Measurements from ENCODE around the gene SLC35F4.
"Not testable (repeated sequence)": the region's sequence is repeated elsewhere in the genome, so short reads cannot be mapped to it uniquely, and the experiment has no call there.

The SLC35F4 gene

DNA sequence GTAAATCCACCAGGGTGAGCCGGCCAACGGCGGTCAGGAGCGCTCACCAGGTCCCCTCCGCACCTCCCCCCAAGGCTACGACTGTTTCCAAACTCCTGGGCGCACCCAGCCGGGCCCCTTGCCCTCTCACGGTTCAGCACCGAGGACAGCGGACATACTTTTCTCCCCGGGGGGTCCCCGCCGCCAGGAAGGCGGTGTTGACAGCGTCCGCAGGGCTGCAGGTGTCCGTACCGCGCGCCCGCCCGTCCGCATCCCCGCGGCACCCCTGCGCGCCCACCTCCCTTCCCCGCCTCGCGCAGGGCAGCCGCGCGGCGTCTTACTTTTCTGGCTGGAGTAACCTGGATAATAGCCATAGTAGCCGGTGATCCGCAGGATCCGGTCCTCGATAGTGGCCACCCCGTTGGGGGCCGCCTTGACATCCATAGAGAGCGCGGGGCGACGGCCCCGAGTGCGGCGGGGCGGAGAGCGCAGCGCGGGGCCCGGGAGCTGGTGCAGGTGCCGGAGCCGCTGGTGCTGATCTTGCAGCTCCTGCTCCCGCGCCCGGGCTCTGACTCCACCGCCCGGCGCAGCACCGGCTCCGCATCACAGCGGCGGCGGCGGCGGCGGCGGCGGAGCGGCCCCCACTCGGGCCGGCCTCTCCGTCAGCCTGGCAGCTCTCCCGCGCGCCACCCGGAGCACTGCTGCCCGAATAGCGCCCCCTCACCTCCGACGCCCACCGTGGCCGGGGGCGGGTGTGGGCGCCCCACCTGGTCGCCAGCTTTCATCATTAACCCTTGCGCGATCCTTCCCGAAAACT is at the start of gene SLC35F4:
TSS of gene SLC35F4 (minus strand) at position 690 of the 796 bp plus-strand sequence.
- DNase-seq: no peak

DNA sequence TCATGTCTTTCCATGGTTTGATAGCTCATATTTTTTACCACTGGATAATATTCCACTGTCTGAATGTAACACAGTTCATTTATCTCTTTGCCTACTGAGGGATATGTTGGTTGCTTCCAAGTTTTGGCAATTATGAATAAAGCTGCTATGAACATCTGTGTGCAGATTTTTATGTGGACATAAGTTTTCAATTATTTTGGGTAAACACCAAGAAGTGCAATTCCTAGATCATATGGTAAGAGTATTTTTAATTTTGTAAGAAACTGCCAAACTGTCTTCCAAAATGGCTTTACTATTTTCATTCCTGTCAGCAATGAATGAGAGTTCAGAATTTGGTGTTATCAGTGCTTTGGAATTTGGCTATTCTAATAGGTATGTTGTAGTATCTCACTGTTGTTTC is 43.7 kb upstream of the SLC35F4 start:
- DNase-seq: no peak

DNA sequence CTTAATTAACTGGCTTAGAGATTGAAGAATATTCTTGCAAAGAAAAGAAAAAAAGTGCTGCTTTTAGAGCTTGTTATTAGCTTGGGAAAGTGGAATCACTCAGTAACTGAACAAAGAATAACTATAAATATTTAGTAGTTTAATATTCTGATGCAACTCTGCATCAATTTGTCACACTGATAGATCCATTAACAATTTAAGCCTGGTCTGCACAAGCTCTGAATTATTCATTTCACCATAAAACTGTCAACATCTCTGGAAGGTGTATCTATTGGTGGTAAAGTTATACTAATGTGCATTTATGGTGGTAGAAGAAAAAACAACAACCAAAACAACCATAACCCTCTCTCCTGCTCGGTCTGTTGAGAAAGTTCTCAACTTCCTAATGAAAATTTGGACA is 38.1 kb upstream of the SLC35F4 start:
- no peak for DNase-seq

GRCh38 chr14:57898837-57899572 is 33.1 kb upstream of the SLC35F4 start:
- no peak for DNase-seq

- no peak for DNase-seq
These were observed 31.4 kb upstream of the SLC35F4 start for GRCh38 chr14:57897144-57897748.

- DNase-seq: no peak
These were observed 23.4 kb upstream of the SLC35F4 start for GRCh38 chr14:57889245-57889644.

DNA sequence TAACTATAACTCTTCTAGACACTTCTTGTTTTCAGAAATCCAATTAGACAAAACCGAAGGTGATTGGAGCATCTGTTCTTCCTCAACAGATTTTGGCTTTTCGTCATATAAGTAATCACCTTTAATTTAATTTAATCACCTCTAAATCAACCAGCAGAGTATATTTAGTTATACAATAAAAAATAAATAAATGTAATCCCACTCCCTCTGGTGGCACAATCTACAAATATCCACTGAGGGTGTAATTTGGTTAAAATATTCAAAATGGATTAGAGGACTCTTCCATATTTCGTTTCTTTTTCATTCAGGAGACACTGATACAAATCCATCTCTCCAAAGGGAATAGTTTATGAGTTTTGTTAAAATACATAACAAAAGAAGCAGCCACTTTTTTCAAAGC is 18.3 kb upstream of the SLC35F4 start:
- no peak for DNase-seq

DNA sequence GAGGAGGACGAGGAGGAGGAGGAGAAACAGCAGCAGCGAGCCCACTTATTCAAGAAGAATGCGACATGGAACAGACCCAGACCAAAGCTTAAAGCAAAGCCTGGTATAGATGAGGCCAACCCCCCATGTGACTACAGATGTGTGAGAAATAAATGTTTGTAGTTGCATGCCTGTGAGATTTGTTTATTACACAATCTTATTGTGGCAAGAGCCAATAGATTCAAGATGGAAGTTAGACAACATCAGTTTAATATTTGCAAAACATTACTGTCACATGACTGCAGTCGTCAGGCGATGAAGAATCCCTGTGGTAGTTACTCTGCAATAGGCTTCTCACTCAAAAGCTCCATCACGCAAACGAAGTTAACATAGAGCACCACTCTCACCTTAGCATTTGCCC is 17.2 kb upstream of the SLC35F4 start:
- DNase-seq: no peak

DNA sequence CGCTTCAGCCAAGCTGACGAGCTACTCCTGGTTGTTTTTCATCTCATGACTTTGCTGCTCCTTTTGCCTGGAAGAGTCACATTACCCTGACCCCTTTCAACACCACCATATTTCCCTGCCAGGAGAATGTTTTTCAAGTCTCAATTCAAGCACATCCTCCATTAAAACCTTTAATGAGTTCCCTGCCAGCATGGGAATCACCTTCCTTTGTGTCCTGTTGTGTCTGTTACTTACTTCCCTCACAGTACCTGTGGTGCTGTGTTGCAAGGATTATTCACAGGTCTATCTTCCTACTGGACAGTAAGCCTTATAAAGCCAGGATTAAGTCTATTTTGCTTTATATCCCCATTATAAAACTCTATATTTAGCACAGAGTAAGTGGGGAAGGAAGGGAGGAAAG is 13.6 kb upstream of the SLC35F4 start:
- DNase-seq: no peak

DNA sequence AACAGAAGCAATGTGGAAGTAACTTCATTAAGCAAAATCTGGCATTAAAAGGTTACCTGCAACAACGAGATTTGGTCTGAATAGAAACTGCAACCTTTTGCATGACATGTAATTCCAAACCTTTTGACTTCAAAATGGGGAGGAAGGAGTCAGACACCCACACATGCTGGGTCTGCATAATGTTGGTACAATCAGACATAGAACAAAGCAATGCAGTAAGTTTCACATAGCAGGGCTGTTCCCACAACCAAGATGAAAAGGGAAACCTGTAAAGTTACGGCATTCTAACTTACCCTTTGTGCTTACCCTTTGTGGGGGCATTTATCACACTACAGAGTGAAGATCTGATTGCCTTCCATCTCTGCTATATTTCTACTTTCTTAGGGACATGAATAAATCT is 10.1 kb upstream of the SLC35F4 start:
- DNase-seq: no peak

DNA sequence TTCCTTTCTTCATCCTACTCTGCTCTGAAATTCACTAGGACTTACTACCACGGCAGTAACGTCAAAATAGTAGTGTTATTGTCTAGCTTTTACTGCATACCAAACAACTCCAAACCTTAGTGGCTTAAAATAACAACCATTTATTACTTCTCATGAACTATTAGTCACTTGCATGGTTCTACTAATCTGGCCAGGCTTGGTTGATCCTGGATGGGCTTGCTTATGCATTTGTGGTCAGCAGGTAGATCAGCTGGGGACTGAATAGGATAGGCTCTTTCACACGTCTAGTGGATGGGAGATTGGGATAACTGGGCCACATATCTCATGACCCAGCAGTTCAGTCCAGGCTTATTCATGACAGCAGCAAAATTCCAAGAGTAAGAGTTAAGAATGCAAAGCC is 9.4 kb upstream of the SLC35F4 start:
- no peak for DNase-seq

DNA sequence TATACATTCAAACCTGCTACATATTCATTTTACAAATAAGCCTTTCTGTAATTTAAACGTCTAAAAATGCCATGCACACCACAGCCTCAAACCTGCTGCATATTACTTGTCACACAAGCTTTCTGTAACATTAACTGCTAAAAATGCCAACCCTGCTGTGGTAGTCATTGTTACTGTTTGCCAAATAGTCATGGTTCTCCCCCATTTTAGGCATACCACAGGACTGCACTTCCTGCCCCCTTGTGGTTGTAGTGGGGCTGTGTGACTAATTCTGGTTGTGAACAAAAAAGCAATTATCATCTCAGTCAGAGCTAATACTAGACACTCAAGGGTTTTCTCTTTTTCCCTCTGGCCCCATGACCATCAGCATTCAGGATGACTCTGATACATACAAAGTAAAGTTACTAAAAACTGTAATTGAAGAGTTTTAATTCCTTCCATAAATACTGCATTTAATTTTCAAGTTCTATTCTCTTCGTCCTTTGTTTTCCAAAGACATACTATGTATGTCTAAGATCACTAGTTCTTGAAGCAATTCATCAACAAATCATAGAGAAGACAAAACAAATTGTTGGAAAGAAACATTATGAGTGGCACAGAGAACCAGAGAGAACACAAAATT is 5.7 kb upstream of the SLC35F4 start:
- DNase-seq: no peak

DNA sequence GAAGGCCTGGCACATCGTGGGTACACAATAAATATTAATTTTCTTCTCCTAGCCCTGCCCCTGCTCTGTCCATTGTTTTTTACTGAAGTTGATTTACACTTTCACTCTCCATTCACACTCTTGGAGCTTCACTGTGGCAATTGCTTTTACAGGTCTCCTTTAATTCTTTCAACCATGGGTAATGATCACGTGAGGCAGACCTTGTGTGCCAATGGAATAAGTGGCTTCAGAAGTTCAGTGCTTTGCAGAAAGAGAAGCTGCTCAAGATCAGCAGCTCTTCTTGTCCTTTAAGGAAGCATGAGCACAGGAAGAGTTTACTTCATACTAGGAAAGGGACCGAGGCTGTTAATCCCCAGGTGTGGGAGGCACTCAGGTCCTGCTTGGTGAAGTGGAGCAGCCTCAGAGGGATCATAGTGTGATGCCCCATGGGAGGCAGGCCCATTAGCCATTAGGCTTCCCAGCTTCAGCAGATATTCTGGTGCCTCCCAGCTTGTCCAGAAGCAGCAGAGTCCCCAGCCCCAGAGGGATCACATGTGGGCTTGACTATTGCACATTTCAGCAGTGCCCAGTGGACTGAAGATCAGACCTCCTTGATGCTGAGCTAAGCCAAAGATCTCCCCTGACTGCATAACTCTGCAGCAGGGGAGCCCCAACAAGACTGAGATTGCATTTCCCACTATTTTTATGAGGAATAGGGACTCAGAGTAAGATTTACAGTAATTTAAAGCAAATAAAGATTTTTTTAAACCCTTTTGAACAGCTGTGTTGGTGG is 5.0 kb upstream of the SLC35F4 start:
- no peak for DNase-seq

- no peak for DNase-seq
These were observed 3.7 kb upstream of the SLC35F4 start for GRCh38 chr14:57869617-57870016.

- DNase-seq: no peak
These were observed 360 bp upstream of the SLC35F4 start for GRCh38 chr14:57866199-57866705.

- no peak for DNase-seq
These were observed 858 bp downstream of the SLC35F4 start for GRCh38 chr14:57865066-57865402.

DNA sequence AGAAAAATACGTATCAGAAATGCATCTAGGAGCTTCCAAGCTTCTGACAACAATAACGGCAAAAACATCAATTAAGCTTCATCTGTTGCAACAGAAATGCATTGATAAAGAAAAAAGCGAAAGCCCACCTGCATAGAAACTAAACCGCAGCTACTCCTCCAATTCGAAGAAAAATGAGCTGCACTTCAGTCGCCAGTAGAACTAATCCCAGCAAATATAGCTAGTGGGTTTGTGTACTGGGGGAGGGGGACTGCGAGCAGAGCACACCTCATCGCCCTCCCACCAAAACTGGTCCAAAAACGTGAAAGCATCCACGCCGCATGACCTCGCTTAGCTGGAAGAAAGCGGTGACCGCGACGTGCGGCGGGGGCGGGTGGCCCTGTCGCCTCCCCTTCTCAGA is 1.2 kb downstream of the SLC35F4 start:
- DNase-seq: no peak

DNA sequence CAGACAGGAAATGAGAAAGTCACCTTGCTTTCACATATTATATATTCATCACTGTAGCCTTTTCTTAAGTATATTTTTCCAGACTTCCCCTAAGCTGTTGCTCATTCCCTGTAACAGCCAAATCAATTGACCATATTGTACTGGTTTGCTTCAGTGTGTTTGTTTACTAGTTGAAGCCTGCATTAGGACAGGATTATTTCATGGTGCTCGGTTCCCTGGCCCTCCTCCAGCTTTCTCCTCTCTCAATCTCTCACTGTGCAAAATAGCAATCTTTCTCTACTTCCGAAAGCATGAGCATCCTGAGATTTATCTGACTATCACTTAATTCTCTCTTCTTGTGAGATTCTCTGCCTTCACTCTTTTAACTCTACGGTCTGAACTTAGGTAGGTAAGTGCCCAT is 2.4 kb downstream of the SLC35F4 start:
- DNase-seq: no peak

DNA sequence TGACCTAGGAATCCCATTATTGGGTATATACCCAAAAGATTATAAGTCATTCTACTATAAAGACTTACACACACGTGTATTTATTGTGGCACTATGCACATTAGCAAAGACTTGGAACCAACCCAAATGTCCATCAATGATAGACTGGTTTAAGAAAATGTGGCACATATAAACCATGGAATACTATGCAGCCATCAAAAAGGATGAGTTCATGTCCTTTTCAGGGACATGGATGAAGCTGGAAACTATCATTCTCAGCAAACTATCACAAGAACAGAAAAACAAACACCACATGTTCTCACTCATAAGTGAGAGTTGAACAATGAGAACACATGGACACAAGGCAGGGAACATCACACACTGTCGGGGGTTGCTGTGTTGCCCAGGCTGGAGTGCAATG is 10.2 kb downstream of the SLC35F4 start:
- DNase-seq: not testable (repeated sequence)

DNA sequence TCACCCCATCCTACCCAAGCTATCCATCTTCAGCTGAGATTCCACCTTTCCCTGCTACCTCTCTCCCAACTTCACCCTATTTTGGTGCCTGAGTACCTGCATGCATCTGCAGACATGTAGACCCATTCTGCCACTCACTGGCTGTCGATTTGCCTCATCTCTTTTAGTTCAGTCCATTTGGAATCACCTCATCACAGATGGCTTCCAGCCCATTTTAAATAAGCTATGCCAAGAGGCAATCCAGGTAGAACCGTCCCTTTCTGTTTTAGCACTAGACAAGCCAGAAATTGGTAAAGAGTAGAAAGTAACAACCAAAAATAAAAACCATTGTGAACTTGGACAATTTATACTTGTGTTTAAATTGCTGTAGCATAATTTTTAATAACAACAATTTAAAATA is 11.3 kb downstream of the SLC35F4 start:
- no peak for DNase-seq

- DNase-seq: no peak
These were observed 14.5 kb downstream of the SLC35F4 start for GRCh38 chr14:57851354-57851753.

- DNase-seq: no peak
These were observed 17.1 kb downstream of the SLC35F4 start for GRCh38 chr14:57848786-57849185.

GRCh38 chr14:57848353-57848752 is 17.5 kb downstream of the SLC35F4 start:
- DNase-seq: no peak
